ENCODE results near the gene DACT2.

DACT2 gene

GRCh38 chr6:168264593-168265335 is 54.8 kb downstream of the DACT2 start:
- Histone ChIP-seq H2AFZ (no peak overlapping the region), H3K79me2 (no peaks in the 10 kb centered on the region), H3K9me3 (ENCODE audit: control insufficient read depth, low read length) (no peaks in the 10 kb centered on the region), H3K36me3 (ENCODE audit: control insufficient read depth, insufficient read depth, low read length) (no peaks in the 10 kb centered on the region), H3K4me2 (ENCODE audit: low read length) (no peak overlapping the region), H3K4me1 (no peaks in the 10 kb centered on the region), H3K4me3 (ENCODE audit: low read depth, low read length) (no peak overlapping the region), H3K27me3 (ENCODE audit: control insufficient read depth, insufficient read depth, low read length) (no peaks in the 10 kb centered on the region), H3K9ac (no peak overlapping the region), H3K27ac (no peak overlapping the region)
- no peak for TF ChIP-seq CTCF (IDR thresholded peaks at IDR 0.05)

GRCh38 chr6:168263351-168263905 is 56.1 kb downstream of the DACT2 start:
- H3K4me1 ChIP-seq = no peaks in the 10 kb centered on the region
- no peaks in the 10 kb centered on the region for H3K27me3 ChIP-seq (ENCODE audit: control insufficient read depth, insufficient read depth, low read length)
- no peaks in the 10 kb centered on the region for H3K36me3 ChIP-seq (ENCODE audit: control insufficient read depth, insufficient read depth, low read length)
- no peak for TF ChIP-seq CTCF (IDR thresholded peaks at IDR 0.05)
- H3K9me3 ChIP-seq (ENCODE audit: control insufficient read depth, low read length) = no peaks in the 10 kb centered on the region
- no peak overlapping the region for H3K9ac ChIP-seq
- no peak overlapping the region for H2AFZ ChIP-seq
- no peak overlapping the region for H3K4me2 ChIP-seq (ENCODE audit: low read length)
- H3K79me2 ChIP-seq = no peaks in the 10 kb centered on the region
- H3K4me3 ChIP-seq (ENCODE audit: low read depth, low read length) = no peak overlapping the region
- no peak overlapping the region for H3K27ac ChIP-seq

GRCh38 chr6:168261234-168261633 is 58.3 kb downstream of the DACT2 start:
- H3K4me2 ChIP-seq (ENCODE audit: low read length) = no peak overlapping the region
- no peak overlapping the region for H3K4me3 ChIP-seq (ENCODE audit: low read depth, low read length)
- no peaks in the 10 kb centered on the region for H3K36me3 ChIP-seq (ENCODE audit: control insufficient read depth, insufficient read depth, low read length)
- H3K4me1 ChIP-seq = no peaks in the 10 kb centered on the region
- no peaks in the 10 kb centered on the region for H3K79me2 ChIP-seq
- H3K9ac ChIP-seq = no peak overlapping the region
- H2AFZ ChIP-seq = no peak overlapping the region
- H3K27ac ChIP-seq = no peak overlapping the region
- H3K9me3 ChIP-seq (ENCODE audit: control insufficient read depth, low read length) = no peaks in the 10 kb centered on the region
- no peaks in the 10 kb centered on the region for H3K27me3 ChIP-seq (ENCODE audit: control insufficient read depth, insufficient read depth, low read length)
- no peak for TF ChIP-seq CTCF (IDR thresholded peaks at IDR 0.05)

- Histone ChIP-seq H3K79me2 (no peaks in the 10 kb centered on the region), H3K4me1 (no peaks in the 10 kb centered on the region), H3K36me3 (ENCODE audit: control insufficient read depth, insufficient read depth, low read length) (no peaks in the 10 kb centered on the region), H3K27me3 (ENCODE audit: control insufficient read depth, insufficient read depth, low read length) (no peaks in the 10 kb centered on the region), H3K4me2 (ENCODE audit: low read length) (no peak overlapping the region), H3K4me3 (ENCODE audit: low read depth, low read length) (no peak overlapping the region), H3K27ac (no peak overlapping the region), H3K9me3 (ENCODE audit: control insufficient read depth, low read length) (no peaks in the 10 kb centered on the region), H3K9ac (no peak overlapping the region), H2AFZ (no peak overlapping the region)
- TF ChIP-seq CTCF (IDR thresholded peaks at IDR 0.05) = no peak
These were observed 59.1 kb downstream of the DACT2 start for GRCh38 chr6:168260420-168260987.

Measured in parathyroid adenoma (tissue), 2 donors.